ENCODE data around the gene CYP4F3. TPM values are rescaled to one million over a fixed set of nuclear protein-coding genes. Genes with fewer than 3 reads are reported as not detected.

The CYP4F3 gene
- total RNA-seq, 1 experiment from 2014 or later: not detected

Other genes starting within 250 kb of the CYP4F3 start
- 115 and 168 TPM in 2 replicates for gene AKAP8L, start 221.9 kb upstream of the CYP4F3 start, total RNA-seq (2014; rRNA removed; shearing (Covaris generic))
- 16.1 and 17.6 TPM in 2 replicates for gene WIZ, start 190.9 kb upstream of the CYP4F3 start, total RNA-seq (2014; rRNA removed; shearing (Covaris generic))
- not detected in 2 replicates for gene RASAL3, start 176.4 kb upstream of the CYP4F3 start, total RNA-seq (2014; rRNA removed; shearing (Covaris generic))
- gene PGLYRP2, start 161.4 kb upstream of the CYP4F3 start, total RNA-seq (2014; rRNA removed; shearing (Covaris generic)): not detected in 2 replicates
- not detected in 2 replicates for gene CYP4F22, start 132.4 kb upstream of the CYP4F3 start, total RNA-seq (2014; rRNA removed; shearing (Covaris generic))
- gene CYP4F8, start 25.7 kb upstream of the CYP4F3 start, total RNA-seq (2014; rRNA removed; shearing (Covaris generic)): not detected in 2 replicates
- gene CYP4F12, start 32.2 kb downstream of the CYP4F3 start, total RNA-seq (2014; rRNA removed; shearing (Covaris generic)): not detected in 2 replicates
- gene OR10H2, start 87.1 kb downstream of the CYP4F3 start, total RNA-seq (2014; rRNA removed; shearing (Covaris generic)): not detected in 2 replicates
- not detected in 2 replicates for gene OR10H3, start 97.1 kb downstream of the CYP4F3 start, total RNA-seq (2014; rRNA removed; shearing (Covaris generic))
- not detected in 2 replicates for gene OR10H5, start 146.8 kb downstream of the CYP4F3 start, total RNA-seq (2014; rRNA removed; shearing (Covaris generic))
- not detected in 2 replicates for gene OR10H1, start 174.8 kb downstream of the CYP4F3 start, total RNA-seq (2014; rRNA removed; shearing (Covaris generic))